K562 (cell line): Measurements from ENCODE around the gene FCAMR. TPM values are rescaled to one million over a fixed set of nuclear protein-coding genes. Genes with fewer than 3 reads are reported as not detected.

Source experiments
- CHD7 ChIP-seq: fragments of 200-600 bp; sonication (generic); IDR thresholded peaks from one replicate; pipeline ENCODE4 v1.6.1; 2012; ENCODE audit warnings: mild to moderate bottlenecking, low read depth, low read length, inconsistent platforms
- polyA plus RNA-seq, 8 experiments: library from polyadenylated mRNA; depleted of rRNA in 4 of 8; stranded (reverse) in 5 of 8; unstranded in 3 of 8; fragments of >200 nt; fragmentation: Nextera tagmentation in 2 of 8; fragmentation: Illumina TruSeq in 1 of 8; extraction: Ambion mirVana in 2 of 8; extraction: Trizol in 1 of 8; gene quantifications; 2 replicates each; pipeline versions ENCODE4 v1.2.1 to v1.2.3, GENCODE V29; 2011 to 2014; ENCODE audit warnings: inconsistent platforms in 1 of 8, missing spikeins in 1 of 8
- total RNA-seq, 7 experiments: library from RNA; depleted of rRNA in 6 of 7; stranded (reverse); fragments of >200 nt in 6 of 7; fragmentation: Illumina TruSeq in 2 of 7; extraction: Trizol in 2 of 7; gene quantifications; 2 replicates each; pipeline versions ENCODE4 v1.2.1 to v1.2.3, GENCODE V29; 2011 to 2021; ENCODE audit warnings: low replicate concordance in 1 of 7

The FCAMR gene
- total and polyA plus RNA-seq, 9 of the 15 experiments (the other 6 are each of a cell fraction or from before 2014, with no cell fraction given): not detected

DNA sequence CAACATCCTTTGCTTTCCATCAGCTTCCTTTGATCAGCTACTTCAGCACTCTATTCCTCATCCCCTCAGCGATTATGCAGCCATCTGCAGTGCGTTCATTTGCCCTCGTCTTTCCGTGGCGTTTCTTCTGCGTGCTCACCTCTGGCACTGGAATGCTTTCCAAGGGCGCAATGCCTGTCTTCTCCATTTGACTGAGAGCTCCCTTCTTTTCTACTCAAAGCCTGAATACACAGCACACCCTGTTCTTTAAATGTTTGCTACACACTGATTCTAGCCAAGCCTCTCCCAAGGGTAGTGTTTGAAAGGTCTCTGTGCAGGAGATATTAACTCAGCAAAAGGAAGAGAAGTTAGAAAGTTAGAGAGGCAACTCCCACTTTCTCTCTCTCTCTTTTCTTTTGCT, 39.7 kb upstream of the FCAMR start (continued):
- no peak for TF ChIP-seq CHD7
